Embryonic facial prominence (tissue), 1 donor: ENCODE results near the gene NDUFAF5.

Source experiments
- DNase-seq: peaks from one replicate; pipeline ENCODE4 v3.0.0-alpha.2; 2016; ENCODE audit errors: extremely low spot score

NDUFAF5 gene

DNA sequence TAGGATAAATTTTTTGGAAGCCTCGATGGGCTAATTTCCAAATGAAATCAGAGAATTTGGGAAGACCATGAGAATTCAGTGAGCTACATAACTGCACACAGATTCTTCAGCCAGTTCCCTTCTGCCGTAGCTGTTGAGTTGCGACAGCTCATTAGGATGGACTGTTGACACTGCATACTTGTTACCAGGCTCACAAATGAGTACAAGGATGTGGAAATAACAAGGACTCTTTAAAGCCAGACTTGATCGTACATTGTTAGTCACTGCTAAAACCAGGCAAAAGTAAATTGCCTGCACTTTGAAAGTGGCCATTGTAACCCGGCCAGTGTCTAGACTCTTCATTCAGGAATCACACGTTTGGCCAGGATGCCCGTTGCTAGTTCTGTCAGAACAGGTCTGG lies 37.0 kb downstream of the NDUFAF5 start:
- no peak for DNase-seq

GRCh38 chr20:13822459-13822858 lies 37.6 kb downstream of the NDUFAF5 start:
- DNase-seq = no peak

DNA sequence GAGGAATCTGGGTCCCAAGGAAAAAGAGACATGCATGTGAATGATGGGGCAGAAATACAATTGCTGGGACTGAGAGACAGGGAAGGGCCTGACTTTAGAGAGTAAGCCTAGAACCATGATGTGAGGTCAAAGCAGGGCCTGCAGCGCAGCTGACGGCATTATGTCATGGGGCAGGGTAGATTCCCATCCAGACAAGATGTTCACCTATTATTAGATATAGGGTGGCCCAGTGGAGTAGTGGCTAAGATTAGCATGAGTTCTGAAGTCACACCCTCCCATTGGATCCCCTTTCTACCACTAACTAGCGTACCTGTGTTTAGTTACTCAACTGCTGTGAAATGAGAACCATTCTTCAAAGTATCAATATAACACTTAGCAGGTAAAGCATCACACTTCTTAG lies 39.6 kb downstream of the NDUFAF5 start:
- no peak for DNase-seq

DNA sequence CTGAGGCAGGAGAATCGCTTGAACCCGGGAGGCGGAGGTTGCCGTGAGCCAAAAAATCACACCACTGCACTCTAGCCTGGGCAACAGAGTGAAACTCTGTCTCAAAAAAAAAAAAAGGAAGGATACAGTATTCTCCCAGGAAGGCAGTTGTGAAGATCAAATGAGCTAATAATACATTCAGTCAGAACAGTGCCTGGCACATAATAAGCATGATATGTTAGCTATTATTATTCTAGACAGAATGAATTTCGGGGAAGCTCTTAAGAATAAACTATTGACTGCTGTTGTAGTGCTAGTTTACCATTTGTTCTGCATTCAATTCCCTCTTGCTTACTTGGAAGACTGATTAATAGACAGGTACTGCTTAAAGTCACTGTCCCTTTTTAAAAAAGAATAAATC lies 40.6 kb downstream of the NDUFAF5 start:
- no peak for DNase-seq

DNA sequence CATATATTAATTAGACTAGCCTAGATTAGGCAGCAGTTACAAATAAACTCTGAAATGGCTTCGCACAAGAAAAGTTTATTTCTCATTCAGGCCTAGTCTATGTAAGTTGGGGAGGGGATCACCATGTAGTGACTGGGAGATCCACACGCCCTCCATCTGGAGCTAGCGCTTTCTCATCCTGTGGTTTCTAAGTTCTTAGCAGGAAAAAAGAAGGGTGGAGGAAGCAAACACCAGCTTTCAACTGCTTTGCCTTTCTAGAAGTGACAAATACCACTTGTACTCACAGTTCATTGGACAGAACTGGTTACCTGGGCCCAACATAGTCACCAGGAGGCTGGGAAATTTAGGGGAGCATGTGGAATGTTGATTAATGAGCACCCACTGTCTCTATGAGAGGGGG lies 46.6 kb downstream of the NDUFAF5 start:
- DNase-seq = no peak

- DNase-seq = no peak
Observed at GRCh38 chr20:13838664-13839063, 53.8 kb downstream of the NDUFAF5 start.

DNA sequence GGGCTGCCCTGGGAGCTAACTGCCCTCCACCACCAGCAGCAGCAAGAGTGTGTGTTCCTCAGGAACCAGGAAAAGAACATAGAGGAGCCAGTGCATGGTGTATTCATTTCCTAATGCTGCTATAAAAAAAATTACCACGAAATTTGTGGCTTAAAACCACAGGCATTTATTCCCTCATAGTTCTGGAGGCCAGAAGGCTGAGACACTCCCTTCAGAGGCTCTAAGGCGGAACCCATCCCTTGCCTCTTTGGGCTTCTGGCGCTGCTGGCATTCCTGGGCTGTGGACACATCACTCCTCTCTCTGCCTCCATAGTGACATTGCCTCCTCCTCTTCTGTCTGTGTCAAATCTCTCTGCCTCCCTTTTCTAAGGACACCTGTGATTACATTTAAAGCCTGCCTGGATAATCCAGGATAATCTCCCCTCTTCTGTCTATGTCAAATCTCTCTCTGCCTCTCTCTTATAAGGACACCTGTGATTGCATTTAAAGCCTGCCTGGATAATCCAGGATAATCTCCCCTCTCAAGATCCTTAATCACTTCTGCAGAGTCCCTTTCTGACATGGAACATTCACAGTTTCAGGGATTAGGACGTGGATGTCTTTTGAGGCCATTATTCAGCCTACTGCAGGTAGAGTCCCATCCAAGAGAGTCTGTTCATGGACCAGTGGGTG lies 54.7 kb downstream of the NDUFAF5 start:
- peak; percentile 15 for DNase-seq

- no peak for DNase-seq
Observed at GRCh38 chr20:13840093-13840465, 55.3 kb downstream of the NDUFAF5 start.

DNA sequence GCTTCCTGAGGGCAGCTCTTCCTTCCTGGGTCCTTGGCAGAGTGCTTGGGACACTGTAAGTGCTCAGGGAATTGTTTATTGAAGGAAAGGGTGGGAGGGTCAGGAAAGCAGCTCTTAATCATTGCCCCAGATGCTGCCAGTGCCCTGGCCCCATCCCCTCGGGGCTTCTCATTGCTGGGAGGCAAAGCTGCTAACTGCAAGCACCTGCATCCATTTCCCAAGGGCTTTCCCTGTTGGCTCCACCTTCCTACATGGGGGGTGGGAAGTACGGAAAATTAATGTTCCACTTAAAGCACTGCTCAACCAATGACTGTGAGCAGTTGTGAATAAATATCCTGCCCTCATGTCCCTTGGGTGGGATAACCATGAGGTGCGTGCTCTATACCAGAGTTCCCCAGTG lies 56.4 kb downstream of the NDUFAF5 start:
- DNase-seq = no peak

DNA sequence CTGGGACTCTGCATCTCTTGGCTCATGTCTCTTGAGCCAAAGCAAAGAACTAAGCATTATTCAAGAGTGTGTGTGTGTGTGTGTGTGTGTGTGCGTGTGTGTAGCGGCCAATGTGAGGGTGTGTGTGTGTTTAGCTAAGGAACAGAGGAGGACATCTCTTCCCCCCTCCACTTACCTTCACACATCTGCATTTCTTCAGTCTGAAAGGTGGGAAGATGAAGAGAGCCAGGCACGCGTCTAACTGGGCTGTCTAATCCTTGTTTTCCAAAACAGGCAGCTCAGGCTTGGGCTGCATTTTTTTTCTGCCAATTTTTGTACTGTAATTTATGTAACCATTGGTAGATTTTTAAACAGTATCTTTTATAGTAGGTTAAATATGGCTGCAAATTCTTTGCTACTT lies 59.5 kb downstream of the NDUFAF5 start:
- no peak for DNase-seq

GRCh38 chr20:13851279-13851678 lies 66.5 kb downstream of the NDUFAF5 start:
- DNase-seq = no peak

DNA sequence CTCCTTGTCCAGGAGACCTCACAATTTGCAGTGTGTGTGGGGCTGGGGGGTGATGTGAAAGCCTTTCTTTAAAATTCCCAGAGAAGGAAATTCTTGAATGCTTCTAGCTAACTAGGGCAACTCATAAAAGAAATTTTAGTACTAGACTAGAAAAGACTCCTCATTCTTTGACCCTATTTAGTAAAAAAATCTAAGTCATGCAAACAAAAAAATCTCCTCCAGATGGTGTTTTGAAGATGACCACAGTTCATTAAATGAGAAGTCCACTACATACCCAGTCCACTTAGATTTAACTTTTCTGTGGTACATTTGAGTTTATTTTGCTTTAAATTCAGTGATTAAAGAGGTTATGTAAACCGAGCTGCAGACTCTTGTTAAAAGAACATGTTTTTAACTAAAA lies 67.5 kb downstream of the NDUFAF5 start:
- no peak for DNase-seq

GRCh38 chr20:13855613-13856012 lies 70.8 kb downstream of the NDUFAF5 start:
- DNase-seq = no peak

DNA sequence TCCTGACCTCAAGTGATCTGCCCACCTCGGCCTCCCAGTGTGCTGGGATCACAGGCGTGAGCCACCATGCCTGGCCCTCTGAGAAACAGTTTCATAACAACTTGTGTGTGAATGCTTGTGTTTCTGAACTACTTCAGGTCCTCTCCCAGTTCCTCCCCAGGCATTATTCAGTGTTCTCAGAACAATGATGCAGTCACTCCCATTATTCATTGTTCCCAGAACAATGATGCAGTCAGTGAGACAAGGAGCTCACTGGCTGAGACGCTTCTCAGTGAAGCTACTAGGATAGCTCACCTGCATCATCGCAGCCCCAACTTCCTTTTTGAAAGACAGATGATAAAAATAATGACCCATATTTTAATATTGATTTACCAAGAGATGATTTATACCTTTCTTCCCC lies 71.5 kb downstream of the NDUFAF5 start:
- DNase-seq = no peak

DNA sequence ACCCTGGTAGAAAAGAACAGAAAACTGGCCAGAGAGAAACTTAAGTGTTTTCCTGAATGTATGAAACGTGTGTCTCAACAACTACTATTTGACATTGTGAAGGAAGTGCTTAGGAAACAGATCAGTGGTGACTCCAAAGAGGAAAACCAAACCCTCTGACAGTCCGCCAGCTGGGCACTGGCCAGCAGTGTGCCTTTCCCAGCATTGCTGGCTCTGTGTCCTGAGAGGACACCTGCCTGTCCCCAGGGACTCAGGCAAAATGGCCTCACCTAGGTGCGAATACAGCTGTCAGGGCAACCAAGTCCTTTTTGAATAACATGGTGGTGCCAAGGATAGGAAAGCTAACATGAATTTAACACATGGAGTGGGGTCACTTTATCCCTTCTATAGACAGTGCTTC lies 72.5 kb downstream of the NDUFAF5 start:
- no peak for DNase-seq

DNA sequence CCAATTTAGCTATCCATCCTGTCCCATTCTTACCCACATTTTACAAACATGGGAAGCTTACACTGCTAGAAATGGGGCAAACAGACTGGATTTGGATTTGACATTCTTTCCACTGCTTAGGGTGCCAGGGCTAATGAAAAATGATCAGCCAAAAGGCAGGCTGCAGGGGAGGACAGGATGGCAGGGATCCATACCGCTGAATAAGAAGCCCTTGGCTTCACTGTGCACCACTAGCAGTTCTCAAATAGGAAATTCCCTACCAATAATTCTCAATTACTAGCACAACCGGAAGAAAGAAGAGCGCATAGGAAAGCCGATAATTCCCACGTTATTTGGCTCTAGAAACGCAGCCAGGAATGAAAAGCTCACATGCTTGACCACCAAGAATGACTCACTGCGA lies 73.1 kb downstream of the NDUFAF5 start:
- DNase-seq = no peak

DNA sequence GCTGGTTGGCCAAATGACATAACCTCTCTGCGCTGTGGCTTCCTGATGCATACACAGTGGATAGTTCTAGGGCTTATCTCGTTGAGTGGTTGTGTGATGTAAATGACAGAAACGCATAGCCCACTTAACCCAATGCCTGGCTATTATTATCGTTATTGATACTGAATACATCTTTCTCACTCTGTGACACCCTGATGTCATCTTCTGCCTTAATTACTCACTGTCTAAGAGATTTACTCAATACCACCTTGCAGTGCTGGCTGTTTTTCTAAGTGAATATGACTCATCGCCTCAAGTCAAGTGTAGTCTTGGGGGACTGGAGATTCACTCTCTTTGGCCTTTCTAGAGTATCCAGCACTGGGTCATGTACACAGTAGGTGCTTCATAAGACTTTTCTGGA lies 73.6 kb downstream of the NDUFAF5 start:
- DNase-seq = no peak

- DNase-seq = no peak
Observed at GRCh38 chr20:13858871-13859270, 74.0 kb downstream of the NDUFAF5 start.

GRCh38 chr20:13862245-13862644 lies 77.4 kb downstream of the NDUFAF5 start:
- no peak for DNase-seq

- DNase-seq = no peak
Observed at GRCh38 chr20:13863244-13863643, 78.4 kb downstream of the NDUFAF5 start.

- no peak for DNase-seq
Observed at GRCh38 chr20:13865156-13865555, 80.3 kb downstream of the NDUFAF5 start.

- DNase-seq = no peak
Observed at GRCh38 chr20:13865791-13866351, 81.0 kb downstream of the NDUFAF5 start.

GRCh38 chr20:13868331-13868730 lies 83.5 kb downstream of the NDUFAF5 start:
- no peak for DNase-seq

DNA sequence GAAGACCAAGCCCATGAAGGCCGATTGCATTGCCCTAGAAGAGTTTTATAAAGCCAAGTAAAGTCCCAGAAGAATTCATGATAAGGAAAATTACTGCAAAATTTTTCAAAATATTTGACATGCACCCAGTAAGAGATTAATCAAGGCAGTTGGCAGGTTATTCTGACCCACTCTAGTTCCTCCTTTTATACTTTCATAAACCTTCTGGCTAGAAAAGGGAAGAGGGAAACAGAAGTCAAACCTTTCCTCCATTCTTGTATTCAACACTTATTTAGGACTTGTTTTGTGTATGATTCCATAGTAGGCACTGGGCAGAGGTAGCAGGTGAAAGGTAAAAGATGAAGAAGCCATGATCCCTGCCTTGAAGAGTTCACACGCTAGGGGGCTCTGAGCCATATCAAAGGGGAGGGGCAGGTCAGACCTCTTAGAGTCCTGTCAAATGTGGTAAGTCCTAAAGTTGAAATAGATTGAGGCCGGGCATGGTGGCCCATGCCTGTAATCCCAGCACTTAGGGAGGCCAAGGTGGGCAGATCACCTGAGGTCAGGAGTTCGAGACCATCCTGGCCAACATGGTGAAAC lies 85.4 kb downstream of the NDUFAF5 start:
- DNase-seq = no peak
